HG02973 (cell line): Measurements from ENCODE around the gene DNAJC1.
"Not testable (repeated sequence)": the region's sequence is repeated elsewhere in the genome, so short reads cannot be mapped to it uniquely, and the experiment has no call there.

ENCODE experiments used
- ATAC-seq: cut with Tn5 transposase; IDR thresholded peaks from one replicate; pipeline ENCODE4 v1.9.1; 2021; ENCODE audit warnings: moderate library complexity; ENCODE audit not compliant: unreplicated experiment

Gene DNAJC1

DNA sequence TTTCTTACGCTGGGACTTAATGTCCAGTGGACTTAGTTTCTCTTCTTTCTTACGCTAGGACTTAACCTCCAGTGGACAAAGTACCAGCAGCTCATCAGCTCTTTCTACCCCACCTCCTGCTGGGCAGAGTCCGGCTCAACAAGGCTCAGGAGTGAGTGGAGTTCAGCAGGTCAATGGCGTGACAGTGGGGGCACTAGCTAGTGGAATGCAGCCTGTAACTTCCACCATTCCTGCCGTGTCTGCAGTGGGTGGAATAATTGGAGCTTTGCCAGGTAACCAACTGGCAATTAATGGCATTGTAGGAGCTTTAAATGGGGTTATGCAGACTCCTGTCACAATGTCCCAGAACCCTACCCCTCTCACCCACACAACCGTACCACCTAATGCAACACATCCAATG lies 269.8 kb downstream of the DNAJC1 start:
- ATAC-seq, result no peak

- peak; percentile 87 for ATAC-seq
Observed at GRCh38 chr10:21732067-21732772, 271.3 kb downstream of the DNAJC1 start.

- no peak for ATAC-seq
Observed at GRCh38 chr10:21728618-21729017, 274.9 kb downstream of the DNAJC1 start.

GRCh38 chr10:21727452-21728168 lies 275.9 kb downstream of the DNAJC1 start:
- no peak for ATAC-seq

DNA sequence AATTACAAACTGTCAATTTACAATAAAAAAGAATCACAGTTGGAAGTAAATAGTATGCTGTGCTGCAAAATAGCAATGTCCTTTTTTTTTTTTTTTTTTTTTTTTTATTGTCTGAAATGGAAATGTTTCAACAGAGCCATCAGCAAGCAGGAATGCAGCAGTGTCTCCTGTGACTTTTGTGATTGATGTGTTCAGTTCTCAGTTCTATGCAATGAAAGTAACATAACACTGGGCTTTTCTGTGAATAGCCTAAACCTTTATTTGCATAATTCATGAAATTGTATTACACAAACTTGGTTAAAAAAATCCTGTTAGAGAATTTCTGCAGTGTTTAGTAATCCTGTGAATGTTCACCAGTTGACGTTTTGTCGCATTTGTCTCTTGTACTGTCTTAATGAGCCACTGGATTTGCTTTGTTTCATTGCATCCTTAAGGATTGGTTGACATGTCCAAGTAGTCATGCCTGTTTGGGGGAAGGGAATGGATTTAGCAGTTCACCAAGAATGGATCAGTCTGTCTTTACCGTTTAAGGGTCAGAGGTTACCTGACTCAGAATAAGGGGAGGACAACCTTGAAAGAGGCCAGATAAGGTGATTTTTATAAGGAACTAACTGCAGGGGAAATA lies 276.8 kb downstream of the DNAJC1 start:
- ATAC-seq, result no peak

DNA sequence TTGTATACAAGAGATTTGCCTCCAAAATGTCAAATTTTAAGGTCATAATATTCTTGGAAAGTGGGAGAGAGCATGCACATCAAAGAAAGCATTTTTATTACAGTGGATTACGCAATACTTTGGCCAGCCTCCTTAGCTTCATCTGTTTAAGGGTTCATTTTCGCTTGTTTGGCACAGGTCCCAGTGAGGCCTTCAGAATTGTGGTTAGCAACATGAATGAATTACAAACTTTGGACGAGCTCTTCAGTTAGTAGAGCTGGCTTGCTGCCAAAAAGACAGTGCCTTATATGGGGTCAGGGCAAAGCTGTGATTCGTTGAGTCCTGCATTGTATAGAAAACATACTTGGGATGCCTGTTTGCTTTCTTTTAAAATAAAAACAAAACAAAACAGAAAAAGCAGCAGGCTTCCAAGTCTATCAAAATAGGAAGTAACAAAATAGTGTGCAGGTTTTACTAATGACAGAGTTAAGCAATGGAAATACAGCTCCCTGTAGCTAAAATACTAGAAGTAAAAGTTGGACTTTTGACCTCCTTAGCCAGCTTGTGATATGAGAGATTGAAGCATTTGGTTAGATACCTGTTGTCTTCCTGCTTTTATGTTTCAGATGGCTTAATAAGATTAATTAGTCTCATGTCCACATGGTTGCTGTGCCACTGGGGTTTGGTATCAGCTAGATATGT lies 278.7 kb downstream of the DNAJC1 start:
- ATAC-seq, result peak; percentile 93

DNA sequence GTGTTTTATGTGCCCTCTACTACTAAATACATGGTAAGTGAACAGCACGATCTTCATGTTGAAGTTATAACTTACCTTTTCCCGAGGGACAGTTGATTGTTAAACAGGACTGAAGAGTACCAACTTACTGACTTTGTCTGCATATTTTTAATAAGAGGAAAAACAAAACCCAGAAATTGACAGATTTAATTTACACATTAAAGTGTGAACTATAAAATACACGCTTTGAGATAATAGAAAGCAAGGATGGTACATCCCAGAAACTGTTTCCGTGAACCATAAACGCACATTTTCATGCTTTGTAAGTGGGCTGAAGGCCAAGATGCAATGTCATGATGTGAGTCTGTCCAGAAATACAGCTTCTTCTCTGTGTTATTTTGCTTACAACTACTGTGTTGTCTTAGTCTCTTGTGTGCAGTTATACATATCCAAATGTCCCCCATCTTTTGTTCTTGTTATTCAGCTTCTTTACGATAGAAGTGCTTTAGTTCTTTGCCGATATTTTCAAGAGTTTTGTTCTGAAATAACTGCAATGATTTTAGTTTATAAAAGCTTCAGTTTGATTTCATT lies 279.4 kb downstream of the DNAJC1 start:
- no peak for ATAC-seq

DNA sequence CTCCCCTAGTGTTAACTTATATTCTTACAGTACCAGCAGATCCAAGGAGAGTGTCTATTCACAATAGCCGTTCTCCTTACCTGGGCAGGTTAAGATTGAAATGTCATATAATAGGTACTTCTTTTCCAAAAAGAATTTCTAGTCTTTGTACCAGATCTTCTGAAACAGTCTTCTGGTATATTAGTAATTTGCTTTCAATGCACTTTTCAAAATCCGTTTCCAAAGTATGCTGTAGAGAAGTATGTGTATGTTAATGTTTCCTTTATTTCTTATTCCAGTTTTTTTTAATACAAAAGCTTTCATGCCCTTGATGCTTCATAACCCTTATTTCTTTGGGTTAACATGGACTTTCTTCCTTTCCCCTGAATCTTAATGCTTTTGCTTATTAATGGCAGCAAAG lies 281.3 kb downstream of the DNAJC1 start:
- no peak for ATAC-seq

GRCh38 chr10:21721000-21721665 lies 282.4 kb downstream of the DNAJC1 start:
- no peak for ATAC-seq

DNA sequence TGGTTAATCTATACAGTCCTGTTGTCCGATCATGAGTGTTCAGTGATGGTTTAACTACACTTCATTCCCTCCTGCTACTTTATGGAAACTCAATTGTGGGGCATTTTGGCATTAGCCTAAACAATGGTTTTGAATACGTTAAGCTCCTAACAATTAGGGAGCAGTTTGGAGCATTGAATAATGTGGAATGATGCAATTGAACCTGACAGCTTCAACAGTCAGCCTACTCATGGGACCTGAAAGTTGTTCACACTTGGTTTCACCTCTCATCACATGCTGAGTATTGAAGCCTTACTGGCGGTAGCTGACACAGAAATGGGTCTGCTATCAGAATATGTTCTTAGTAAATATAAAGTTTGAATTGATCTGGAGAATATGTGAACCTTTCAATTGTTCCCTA lies 283.4 kb downstream of the DNAJC1 start:
- no peak for ATAC-seq

- ATAC-seq, result no peak
Observed at GRCh38 chr10:21719502-21719901, 284.0 kb downstream of the DNAJC1 start.

DNA sequence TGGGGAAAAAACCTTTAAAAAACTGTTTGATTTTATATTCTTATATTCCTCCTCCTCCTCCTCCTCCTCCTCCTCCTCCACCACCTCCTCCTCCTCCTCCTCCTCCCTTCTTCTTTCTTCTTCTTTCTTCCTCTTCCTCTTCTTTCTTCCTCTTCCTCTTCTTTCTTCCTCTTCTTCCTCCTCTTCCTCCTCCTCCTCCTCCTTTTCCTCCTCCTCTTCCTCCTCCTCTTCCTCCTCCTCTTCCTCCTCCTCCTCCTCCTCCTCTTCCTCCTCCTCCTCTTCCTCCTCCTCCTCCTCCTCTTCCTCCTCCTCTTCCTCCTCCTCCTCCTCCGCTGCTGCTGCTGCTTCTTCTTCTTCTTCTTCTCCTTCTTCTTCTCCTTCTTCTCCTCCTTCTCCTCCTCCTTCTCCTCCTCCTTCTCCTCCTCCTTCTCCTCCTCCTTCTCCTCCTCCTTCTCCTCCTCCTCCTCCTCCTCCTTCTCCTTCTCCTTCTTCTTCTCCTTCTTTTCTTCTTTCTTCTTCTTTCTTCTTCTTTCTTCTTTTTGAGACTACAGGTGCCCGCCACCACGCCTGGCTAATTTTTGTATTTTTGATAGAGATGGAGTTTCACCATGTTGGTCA lies 286.0 kb downstream of the DNAJC1 start:
- ATAC-seq, result not testable (repeated sequence)

GRCh38 chr10:21715531-21716195 lies 287.9 kb downstream of the DNAJC1 start:
- no peak for ATAC-seq

DNA sequence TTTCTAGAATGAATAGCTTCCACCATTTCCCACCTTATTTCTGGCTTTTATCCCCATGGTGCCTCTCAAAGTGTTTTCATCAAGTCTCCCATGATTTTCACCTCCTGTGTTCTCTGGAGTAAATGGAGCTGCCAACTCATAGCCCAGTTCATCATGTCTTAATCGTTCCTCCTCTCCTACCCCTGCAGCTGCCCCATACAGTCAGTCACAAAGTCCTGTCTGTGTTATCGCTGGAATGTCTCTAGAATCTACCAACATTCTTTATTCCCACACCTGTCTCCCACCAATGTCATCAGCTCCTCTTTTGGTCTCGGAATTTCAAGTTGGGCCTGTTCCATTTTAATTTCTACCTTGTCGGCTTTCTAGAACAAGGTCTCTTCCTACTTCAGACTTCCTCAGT lies 290.6 kb downstream of the DNAJC1 start:
- no peak for ATAC-seq

- no peak for ATAC-seq
Observed at GRCh38 chr10:21707498-21707897, 296.0 kb downstream of the DNAJC1 start.
